NT2/D1 (cell line): ENCODE results near the gene PKIG.

ENCODE experiments used
- SUZ12 ChIP-seq: IDR thresholded peaks from 2 replicates; pipeline ENCODE4 v1.6.1; 2011; ENCODE audit not compliant: insufficient read length, insufficient read depth; ENCODE audit errors: extremely low read depth
- YY1 ChIP-seq: IDR thresholded peaks from 2 replicates; pipeline ENCODE4 v1.6.1; 2011; ENCODE audit not compliant: insufficient read length, insufficient read depth
- ZNF274 ChIP-seq: IDR thresholded peaks from 2 replicates; pipeline ENCODE4 v1.6.1; 2011; ENCODE audit warnings: mild to moderate bottlenecking, low read depth, low read length

GRCh38 chr20:44613575-44613974 is 31.2 kb downstream of the PKIG start:
- TF ChIP-seq YY1 = no peak
- TF ChIP-seq SUZ12 = no peak
- TF ChIP-seq ZNF274 = no peak
